SK-N-SH (cell line): ENCODE measurements around the gene FYB2. TPM values are rescaled to one million over a fixed set of nuclear protein-coding genes. Genes with fewer than 3 reads are reported as not detected.

Experiments
- CTCF ChIA-PET: fragments of 300-600, 350-600 bp; formaldehyde crosslinking; extraction: SDS; loops from one replicate; lab custom pipeline; 2021; lab: Yijun Ruan, JAX
- POLR2A ChIA-PET: fragments of 350-600 bp; sonication (Branson Sonifier 250); formaldehyde crosslinking; extraction: SDS; loops from one replicate; lab custom pipeline; 2020; ENCODE audit warnings: antibody characterized with exemption, inconsistent platforms; lab: Yijun Ruan, JAX
- DNase-seq: peaks from one replicate; pipeline ENCODE4 v3.0.0; 2012
- H2AFZ ChIP-seq: fragments of 200-600 bp; sonication (generic); 2 replicates; pipeline ENCODE4 v1.8.1; 2016; ENCODE audit warnings: antibody characterized with exemption, mild to moderate bottlenecking, low read depth
- H3F3A ChIP-seq: fragments of 200-600 bp; sonication (generic); replicated peaks from 2 replicates; pipeline ENCODE3; 2016; ENCODE audit warnings: antibody characterized with exemption, mild to moderate bottlenecking; ENCODE audit not compliant: insufficient read depth
- H3K27ac ChIP-seq, 2 experiments: fragments of 200-500 bp in 1 of 2; fragments of 200-600 bp in 1 of 2; sonication (Bioruptor generic) in 1 of 2; sonication (generic), shearing (Covaris generic) in 1 of 2; 2 replicates each; pipeline versions ENCODE4 v1.5.1 to v1.6.1; 2014 to 2016; ENCODE audit warnings: low read depth in 2 of 2, inconsistent platforms in 1 of 2, low read length in 1 of 2, mild to moderate bottlenecking in 1 of 2, mixed read lengths in 1 of 2
- H3K27me3 ChIP-seq: fragments of 200-600 bp; sonication (generic), shearing (Covaris generic); 2 replicates; pipeline ENCODE4 v1.6.1; 2016; ENCODE audit warnings: mixed run types; ENCODE audit not compliant: insufficient read depth
- H3K36me3 ChIP-seq, 2 experiments: fragments of 200-500 bp in 1 of 2; fragments of 200-600 bp in 1 of 2; sonication (Bioruptor generic) in 1 of 2; sonication (generic) in 1 of 2; replicated peaks in 1 of 2; 2 replicates each; pipeline versions ENCODE3 to v1.5.1; 2014 to 2016; ENCODE audit warnings: low read length in 1 of 2, mild to moderate bottlenecking in 1 of 2; ENCODE audit not compliant: insufficient read depth in 2 of 2, control insufficient read depth in 1 of 2
- H3K4me1 ChIP-seq, 2 experiments: fragments of 200-500 bp in 1 of 2; fragments of 200-600 bp in 1 of 2; sonication (Bioruptor generic) in 1 of 2; sonication (generic), shearing (Covaris generic) in 1 of 2; 2 replicates each; pipeline versions ENCODE4 v1.5.1 to v1.6.1; 2014 to 2016; ENCODE audit warnings: low read depth in 1 of 2, low read length in 1 of 2, mixed run types in 1 of 2; ENCODE audit not compliant: insufficient read depth in 2 of 2, control insufficient read depth in 1 of 2
- H3K4me2 ChIP-seq: fragments of 200-600 bp; sonication (generic), shearing (Covaris generic); 2 replicates; pipeline ENCODE4 v1.6.1; 2017; ENCODE audit warnings: mixed run types
- H3K4me3 ChIP-seq, 2 experiments: fragments of 200-500 bp in 1 of 2; fragments of 200-600 bp in 1 of 2; sonication (Bioruptor generic) in 1 of 2; sonication (generic), shearing (Covaris generic) in 1 of 2; 2 replicates each; pipeline versions ENCODE4 v1.5.1 to v1.8.1; 2014 to 2016; ENCODE audit warnings: low read depth in 2 of 2, inconsistent platforms in 1 of 2, low read length in 1 of 2, mild to moderate bottlenecking in 1 of 2, mixed read lengths in 1 of 2, moderate library complexity in 1 of 2
- H3K79me2 ChIP-seq: fragments of 200-600 bp; sonication (generic); 2 replicates; pipeline ENCODE4 v1.8.1; 2017; ENCODE audit warnings: mild to moderate bottlenecking; ENCODE audit not compliant: insufficient read depth
- H3K9ac ChIP-seq: fragments of 200-600 bp; sonication (generic); 2 replicates; pipeline ENCODE4 v1.6.1; 2017; ENCODE audit warnings: mixed run types
- H3K9me2 ChIP-seq: fragments of 200-600 bp; sonication (generic); 2 replicates; pipeline ENCODE4 v1.6.1; 2017; ENCODE audit warnings: mixed run types
- H3K9me3 ChIP-seq: fragments of 200-600 bp; sonication (generic); 2 replicates; pipeline ENCODE4 v1.6.1; 2017; ENCODE audit warnings: mixed run types, mild to moderate bottlenecking, moderate library complexity
- H4K20me1 ChIP-seq: fragments of 200-600 bp; sonication (generic); 2 replicates; pipeline ENCODE4 v1.6.1; 2017; ENCODE audit warnings: mild to moderate bottlenecking, mixed run types; ENCODE audit not compliant: insufficient read depth
- CHD2 ChIP-seq: fragments of 150-350 bp; IDR thresholded peaks from 2 replicates; pipeline ENCODE4 v1.6.1; 2018; ENCODE audit warnings: low read length; ENCODE audit not compliant: partially characterized antibody
- EZH2phosphoT487 ChIP-seq: fragments of 200-600 bp; sonication (generic); IDR thresholded peaks from 2 replicates; pipeline ENCODE4 v1.6.1; 2017; ENCODE audit warnings: low read depth, mixed run types, mild to moderate bottlenecking, antibody characterized with exemption, moderate library complexity, borderline replicate concordance
- FOSL2 ChIP-seq: IDR thresholded peaks from 2 replicates; pipeline ENCODE4 v1.4.0; 2012; ENCODE audit warnings: low read depth, mild to moderate bottlenecking, moderate library complexity, borderline replicate concordance
- FOXJ3 ChIP-seq: sonication (generic); formaldehyde crosslinking; IDR thresholded peaks from 2 replicates; pipeline ENCODE4 v1.5.1; 2020; ENCODE audit warnings: mild to moderate bottlenecking, missing genetic modification reagents
- GABPA ChIP-seq: IDR thresholded peaks from 2 replicates; pipeline ENCODE4 v1.4.0; 2012; ENCODE audit warnings: low read depth, mild to moderate bottlenecking
- GATA2 ChIP-seq: sonication (generic); formaldehyde crosslinking; IDR thresholded peaks from 2 replicates; pipeline ENCODE4 v1.5.0; 2020; ENCODE audit warnings: mild to moderate bottlenecking, missing genetic modification reagents
- NFIC ChIP-seq: IDR thresholded peaks from 2 replicates; pipeline ENCODE4 v1.4.0; 2012; ENCODE audit warnings: borderline replicate concordance
- NRF1 ChIP-seq: IDR thresholded peaks from 2 replicates; pipeline ENCODE4 v1.6.1; 2012; ENCODE audit warnings: low read depth, mild to moderate bottlenecking, low read length
- PBX3 ChIP-seq: IDR thresholded peaks from 2 replicates; pipeline ENCODE4; 2012
- RAD21 ChIP-seq: IDR thresholded peaks from 2 replicates; pipeline ENCODE4 v1.6.1; 2012; ENCODE audit warnings: mild to moderate bottlenecking, low read length
- SMC3 ChIP-seq: IDR thresholded peaks from 2 replicates; pipeline ENCODE4 v1.6.1; 2012; ENCODE audit warnings: low read depth, low read length, improper control_type of control experiment
- TEAD4 ChIP-seq: IDR thresholded peaks from 2 replicates; pipeline ENCODE4 v1.4.0; 2012; ENCODE audit warnings: mild to moderate bottlenecking, borderline replicate concordance; ENCODE audit not compliant: insufficient read depth
- WGBS: methylation state at CpG from one replicate; pipeline ENCODE4 v1.1.6; 2017; ENCODE audit warnings: low lambda C conversion rate; 5-methylcytosine and 5-hydroxymethylcytosine counted together
- polyA plus RNA-seq, 3 experiments: library from polyadenylated mRNA; depleted of rRNA; stranded (reverse); fragments of >200 nt; gene quantifications; 2 replicates each; pipeline ENCODE4 v1.2.3, GENCODE V29; 2012

The FYB2 gene
- polyA plus RNA-seq, 1 of the 3 experiments (the other 2 are of a cell fraction): not detected

GRCh38 chr1:56782773-56783172 is 36.4 kb downstream of the FYB2 start:
- Histone ChIP-seq H3K79me2 (no peaks in the 10 kb centered on the region), H3K27ac (no peak overlapping the region), H3K9ac (no peak overlapping the region), H3K36me3 (no peaks in the 10 kb centered on the region), H3K4me1 (peaks cover 0 to 3% of the 10 kb centered on the region in 2 experiments; a peak in 2 of 4 replicates), H3F3A (no peaks in the 10 kb centered on the region), H3K9me3 (no peaks in the 10 kb centered on the region), H2AFZ (no peak overlapping the region), H3K27me3 (no peaks in the 10 kb centered on the region), H3K9me2 (no peaks in the 10 kb centered on the region), H4K20me1 (no peaks in the 10 kb centered on the region), H3K4me3 (no peak overlapping the region), H3K4me2 (no peak overlapping the region)
- DNase-seq: no peak
- no peak for TF ChIP-seq EZH2phosphoT487
- TF ChIP-seq PBX3: no peak
- no peak for TF ChIP-seq RAD21
- TF ChIP-seq FOSL2: no peak
- no peak for TF ChIP-seq GABPA
- no peak for TF ChIP-seq NFIC
- TF ChIP-seq NRF1: no peak
- TF ChIP-seq CHD2: no peak
- no peak for TF ChIP-seq GATA2 (CRISPR knock-in tag)
- TF ChIP-seq SMC3: no peak
- no peak for TF ChIP-seq TEAD4
- ChIA-PET POLR2A (no interaction called here), CTCF (interaction anchor here (0.5 to 1.9 kb wide), 2 partner anchors 38 to 1611 kb away, joined by 3 to 9 read pairs; no protein-coding TSS in a partner anchor)

- Histone ChIP-seq H2AFZ (no peak overlapping the region), H3F3A (no peaks in the 10 kb centered on the region), H3K27me3 (no peaks in the 10 kb centered on the region), H3K79me2 (no peaks in the 10 kb centered on the region), H3K27ac (no peak overlapping the region), H3K9ac (no peak overlapping the region), H4K20me1 (no peaks in the 10 kb centered on the region), H3K4me3 (no peak overlapping the region), H3K4me1 (no peaks in the 10 kb centered on the region), H3K9me2 (no peaks in the 10 kb centered on the region), H3K4me2 (no peak overlapping the region), H3K36me3 (no peaks in the 10 kb centered on the region), H3K9me3 (no peaks in the 10 kb centered on the region)
- 86% methylated on average over 3 of the region's 3 CpGs for WGBS
- TF ChIP-seq RAD21 (no peak), FOXJ3 (no peak), TEAD4 (no peak)
- ChIA-PET POLR2A (no interaction called here), CTCF (interaction anchor here (1.3 to 1.9 kb wide), 2 partner anchors 24 to 40 kb away, joined by 3 to 9 read pairs; no protein-coding TSS in a partner anchor)
- DNase-seq: no peak
These were observed 38.4 kb downstream of the FYB2 start for GRCh38 chr1:56780826-56781225.
